Mucosa of gallbladder (tissue), 1 donor: Measurements from ENCODE around the gene KRTAP5-5. TPM values are rescaled to one million over a fixed set of nuclear protein-coding genes. Genes with fewer than 3 reads are reported as not detected.
"Not testable (repeated sequence)": the region's sequence is repeated elsewhere in the genome, so short reads cannot be mapped to it uniquely, and the experiment has no call there.

ENCODE experiments used
- DNase-seq: peaks from one replicate; pipeline ENCODE4 v3.0.0-alpha.2; 2020; ENCODE audit warnings: low spot score
- total RNA-seq: library from RNA; stranded (reverse); gene quantifications from one replicate; pipeline ENCODE4 v1.2.1, GENCODE V29; 2021
- donor health status: DM: no; HTN: no; CAD: no.

Gene KRTAP5-5, protein sequence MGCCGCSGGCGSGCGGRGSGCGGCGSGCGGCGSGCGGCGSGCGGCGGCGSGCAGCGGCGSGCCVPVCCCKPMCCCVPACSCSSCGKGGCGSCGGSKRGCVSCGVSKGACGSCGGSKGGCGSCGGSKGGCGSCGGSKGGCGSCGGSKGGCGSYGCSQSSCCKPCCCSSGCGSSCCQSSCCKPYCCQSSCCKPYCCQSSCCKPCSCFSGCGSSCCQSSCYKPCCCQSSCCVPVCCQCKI
- total RNA-seq, result 1.6 TPM

DNA sequence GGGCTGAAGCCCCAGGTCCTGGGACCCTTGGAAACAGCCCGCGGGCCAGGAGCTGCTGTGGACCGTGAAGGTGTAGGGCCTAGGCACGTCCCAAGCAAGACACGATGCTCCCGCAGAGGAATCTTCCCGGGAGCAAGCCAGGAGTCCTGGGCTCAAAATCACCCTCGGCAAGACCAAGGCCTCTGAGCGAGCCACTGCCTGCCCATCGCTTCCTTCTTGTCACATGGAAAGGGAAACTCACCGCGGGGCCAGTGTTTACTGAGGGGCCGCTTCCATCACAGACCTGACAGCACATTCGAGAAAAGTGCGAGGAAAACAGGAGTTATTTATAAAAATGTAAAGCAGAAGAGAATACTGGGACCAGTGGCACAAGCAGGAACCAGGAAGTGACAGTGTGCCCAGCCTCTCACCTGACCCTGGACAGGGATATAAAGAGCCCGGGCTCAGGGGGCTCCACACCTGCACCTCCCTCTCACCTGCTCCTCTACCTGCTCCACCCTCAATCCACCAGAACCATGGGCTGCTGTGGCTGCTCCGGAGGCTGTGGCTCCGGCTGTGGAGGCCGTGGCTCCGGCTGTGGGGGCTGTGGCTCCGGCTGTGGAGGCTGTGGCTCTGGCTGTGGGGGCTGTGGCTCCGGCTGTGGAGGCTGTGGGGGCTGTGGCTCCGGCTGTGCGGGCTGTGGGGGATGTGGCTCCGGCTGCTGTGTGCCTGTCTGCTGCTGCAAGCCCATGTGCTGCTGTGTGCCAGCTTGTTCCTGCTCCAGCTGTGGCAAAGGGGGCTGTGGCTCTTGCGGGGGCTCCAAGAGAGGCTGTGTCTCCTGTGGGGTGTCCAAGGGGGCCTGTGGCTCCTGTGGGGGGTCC is at the start of gene KRTAP5-5:
Gene KRTAP5-5, plus strand, starts transcription at position 450 of the 860 bp plus-strand sequence. Its CDS starts 66 bp downstream, at position 516.
- no peak for DNase-seq

DNA sequence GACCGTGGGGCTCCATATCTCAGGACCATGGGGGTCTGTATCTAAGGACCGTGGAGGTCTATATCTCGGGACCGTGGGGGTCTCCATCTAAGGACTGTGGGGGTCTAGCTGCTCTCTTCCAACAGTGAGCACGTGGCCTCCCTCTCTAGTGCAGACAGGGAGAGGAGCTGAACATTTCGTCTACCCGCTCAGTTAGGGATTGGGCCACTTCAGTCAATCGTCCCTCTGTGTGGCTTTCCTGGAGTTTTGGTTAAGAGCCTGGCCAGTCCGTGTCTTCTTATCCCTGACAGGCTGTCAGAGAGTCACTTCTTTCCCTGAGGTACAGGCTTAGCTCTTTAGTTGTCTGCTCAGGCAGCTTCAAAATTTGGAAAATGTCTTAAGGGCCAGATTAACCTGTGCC is 47.6 kb upstream of the KRTAP5-5 start:
- no peak for DNase-seq

GRCh38 chr11:1582909-1583308 is 46.7 kb upstream of the KRTAP5-5 start:
- not testable (repeated sequence) for DNase-seq

DNA sequence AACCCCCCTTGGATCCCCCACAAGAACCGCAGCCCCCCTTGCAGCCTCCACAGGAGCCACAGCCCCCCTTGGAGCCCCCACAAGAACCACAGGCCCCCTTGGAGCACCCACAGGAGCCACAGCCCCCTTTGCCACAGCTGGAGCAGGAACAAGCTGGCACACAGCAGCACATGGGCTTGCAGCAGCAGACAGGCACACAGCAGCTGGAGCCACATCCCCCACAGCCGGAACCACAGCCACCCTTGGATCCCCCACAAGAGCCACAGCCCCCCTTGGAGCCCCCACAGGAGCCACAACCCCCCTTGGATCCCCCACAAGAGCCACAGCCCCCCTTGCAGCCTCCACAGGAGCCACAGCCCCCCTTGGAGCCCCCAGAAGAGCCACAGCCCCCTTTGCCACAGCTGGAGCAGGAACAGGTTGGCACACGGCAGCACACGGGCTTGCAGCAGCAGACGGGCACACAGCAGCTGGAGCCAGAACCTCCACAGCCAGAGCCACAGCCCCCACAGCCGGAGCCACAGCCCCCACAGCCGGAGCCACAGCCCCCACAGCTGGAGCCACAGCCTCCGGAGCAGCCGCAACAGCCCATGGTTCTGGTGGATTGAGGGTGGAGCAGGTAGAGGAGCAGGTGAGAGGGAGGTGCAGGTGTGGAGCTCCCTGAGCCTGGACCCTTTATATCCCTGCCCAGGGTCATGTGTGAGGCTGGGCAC is 44.8 kb upstream of the KRTAP5-5 start, which contains the start of gene KRTAP5-1:
Gene KRTAP5-1, minus strand, starts transcription at position 623 of the 710 bp plus-strand sequence. Its CDS starts 34 bp downstream, at position 589.
- DNase-seq, result not testable (repeated sequence)

GRCh38 chr11:1586699-1587098 is 42.9 kb upstream of the KRTAP5-5 start:
- no peak for DNase-seq

DNA sequence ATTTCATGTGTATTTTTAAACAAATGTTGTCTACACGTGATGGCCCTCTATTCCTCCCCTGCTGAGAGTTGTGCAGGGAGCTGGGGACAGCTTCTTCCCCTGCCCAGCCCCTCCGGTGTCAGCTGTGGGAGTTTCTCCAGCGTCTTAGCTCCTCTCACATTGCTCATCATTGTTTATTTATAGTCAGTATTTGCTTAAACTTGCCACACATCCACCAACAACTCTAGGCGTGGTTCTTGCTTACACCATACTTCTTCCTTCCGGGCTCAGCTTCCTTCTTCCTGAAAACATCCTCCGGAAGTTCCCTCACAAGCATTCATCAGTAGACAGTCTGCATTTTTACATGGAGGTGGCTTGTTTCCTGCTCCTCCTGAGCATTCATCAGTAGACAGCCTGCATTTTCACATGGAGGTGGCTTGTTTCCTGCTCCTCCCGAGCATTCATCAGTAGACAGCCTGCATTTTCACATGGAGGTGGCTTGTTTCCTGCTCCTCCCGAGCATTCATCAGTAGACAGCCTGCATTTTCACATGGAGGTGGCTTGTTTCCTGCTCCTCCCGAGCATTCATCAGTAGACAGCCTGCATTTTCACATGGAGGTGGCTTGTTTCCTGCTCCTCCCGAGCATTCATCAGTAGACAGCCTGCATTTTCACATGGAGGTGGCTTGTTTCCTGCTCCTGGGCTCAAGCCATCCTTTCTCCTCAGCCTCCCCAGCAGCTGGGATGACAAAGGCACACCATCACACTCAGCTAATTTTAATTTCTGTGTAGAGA is 40.2 kb upstream of the KRTAP5-5 start:
- not testable (repeated sequence) for DNase-seq

GRCh38 chr11:1589996-1590395 is 39.6 kb upstream of the KRTAP5-5 start:
- DNase-seq, result no peak

GRCh38 chr11:1592628-1593027 is 36.9 kb upstream of the KRTAP5-5 start:
- DNase-seq, result no peak

GRCh38 chr11:1595994-1596575 is 33.5 kb upstream of the KRTAP5-5 start:
- not testable (repeated sequence) for DNase-seq

GRCh38 chr11:1596576-1597121 is 32.9 kb upstream of the KRTAP5-5 start:
- not testable (repeated sequence) for DNase-seq

DNA sequence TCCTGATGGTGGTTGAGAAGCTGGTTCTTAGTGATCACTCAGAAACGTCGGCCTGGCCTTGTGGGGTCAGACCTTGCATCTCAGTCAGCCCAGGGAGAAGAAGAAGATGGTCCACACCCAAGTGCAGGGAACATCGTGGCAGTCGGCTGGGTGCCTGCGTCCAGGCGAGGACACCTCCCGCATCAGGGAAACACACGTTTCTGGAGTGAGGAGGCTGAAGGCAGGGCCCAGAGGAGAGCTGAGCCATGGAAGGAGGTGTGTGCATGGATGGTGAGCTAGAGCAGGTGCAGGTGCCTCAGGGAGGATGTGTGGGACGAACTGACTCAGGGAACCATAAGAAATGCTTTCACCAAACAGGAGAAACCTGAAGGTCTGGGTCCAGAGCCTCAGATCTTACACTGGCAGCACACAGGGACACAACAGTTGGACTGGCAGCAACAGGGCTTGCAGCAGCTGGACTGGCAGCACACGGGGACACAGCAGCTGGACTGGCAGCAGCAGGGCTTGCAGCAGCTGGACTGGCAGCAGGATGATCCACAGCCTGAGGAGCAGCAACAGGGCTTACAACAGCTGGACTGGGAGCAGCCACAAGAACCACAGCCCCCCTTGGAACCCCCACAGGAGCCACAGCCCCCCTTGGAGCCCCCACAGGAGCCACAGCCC is 32.1 kb upstream of the KRTAP5-5 start:
- DNase-seq, result no peak

DNA sequence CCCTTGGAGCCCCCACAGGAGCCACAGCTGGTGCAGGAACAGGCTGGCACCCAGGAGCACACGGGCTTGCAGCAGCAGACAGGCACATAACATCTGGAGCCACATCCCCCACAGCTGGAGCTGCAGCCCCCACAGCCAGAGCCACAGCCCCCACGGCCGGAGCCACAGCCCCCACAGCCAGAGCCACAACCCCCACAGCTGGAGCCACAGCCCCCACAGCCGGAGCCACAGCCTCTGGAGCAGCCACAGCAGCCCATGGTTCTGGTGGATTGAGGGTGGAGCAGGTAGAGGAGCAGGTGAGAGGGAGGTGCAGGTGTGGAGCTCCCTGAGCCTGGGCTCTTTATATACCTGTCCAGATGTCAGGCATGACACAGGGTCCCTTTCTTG is 31.6 kb upstream of the KRTAP5-5 start, which contains the start of gene KRTAP5-2:
Gene KRTAP5-2, minus strand, starts transcription at position 301 of the 387 bp plus-strand sequence. Its CDS starts 44 bp downstream, at position 257.
- DNase-seq, result no peak

- not testable (repeated sequence) for DNase-seq
Measured at GRCh38 chr11:1598406-1598805, 31.2 kb upstream of the KRTAP5-5 start.

DNA sequence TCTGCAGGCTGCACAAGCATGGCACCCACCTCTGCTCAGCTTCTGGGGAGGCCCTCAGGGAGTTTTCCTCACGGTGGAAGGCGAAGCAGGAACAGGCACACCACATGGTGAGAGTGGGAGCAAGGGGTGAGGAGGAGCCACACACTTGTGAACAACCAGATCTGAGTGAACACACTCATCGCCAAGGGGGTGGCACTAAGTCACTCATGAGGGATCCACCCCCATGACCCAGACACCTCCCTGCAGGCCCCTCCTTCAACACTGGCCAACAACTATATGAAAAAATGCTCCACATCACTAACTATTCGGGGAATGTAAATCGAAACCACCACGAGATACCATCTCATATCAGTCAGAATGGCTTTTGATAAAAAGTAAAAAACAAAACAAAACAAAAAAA is 30.8 kb upstream of the KRTAP5-5 start:
- DNase-seq, result no peak

GRCh38 chr11:1600626-1601025 is 28.9 kb upstream of the KRTAP5-5 start:
- no peak for DNase-seq

- not testable (repeated sequence) for DNase-seq
Measured at GRCh38 chr11:1601663-1602062, 27.9 kb upstream of the KRTAP5-5 start.

DNA sequence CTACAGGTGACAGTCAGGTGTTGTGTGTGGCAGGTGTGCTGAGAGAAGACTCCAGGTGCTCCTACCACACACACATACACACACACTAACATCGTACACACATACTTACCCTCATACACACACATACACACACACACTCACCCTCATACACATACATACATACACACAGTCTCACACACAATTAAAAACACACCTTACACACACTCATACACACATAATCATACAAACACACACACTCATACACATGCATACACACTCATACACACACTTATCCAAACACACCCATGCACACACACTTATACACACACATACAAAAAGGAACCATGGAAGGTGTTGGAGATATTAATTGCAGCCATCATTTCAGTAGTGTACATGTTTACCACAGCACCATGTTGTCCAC is 25.9 kb upstream of the KRTAP5-5 start:
- DNase-seq, result no peak

GRCh38 chr11:1604181-1604580 is 25.4 kb upstream of the KRTAP5-5 start:
- no peak for DNase-seq

DNA sequence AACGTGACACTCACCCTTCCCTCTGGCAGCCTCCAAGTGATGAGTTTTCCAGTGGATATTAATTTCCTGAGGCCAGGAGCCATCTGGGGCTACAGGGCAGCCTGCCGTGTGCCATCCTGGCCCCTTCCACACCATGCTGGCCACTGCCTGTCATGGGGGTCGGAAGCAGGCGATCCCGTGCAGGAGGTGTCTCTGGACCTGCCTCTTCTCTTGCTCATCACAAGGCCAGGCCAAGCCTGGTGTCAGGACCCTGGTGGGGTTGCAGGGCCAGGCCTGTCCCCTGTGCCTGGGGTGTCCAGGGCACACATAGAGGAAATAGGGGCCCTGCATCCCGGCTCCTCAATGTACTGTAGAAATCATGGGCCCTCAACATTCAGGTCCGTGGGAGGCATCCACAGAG is 24.9 kb upstream of the KRTAP5-5 start:
- no peak for DNase-seq

DNA sequence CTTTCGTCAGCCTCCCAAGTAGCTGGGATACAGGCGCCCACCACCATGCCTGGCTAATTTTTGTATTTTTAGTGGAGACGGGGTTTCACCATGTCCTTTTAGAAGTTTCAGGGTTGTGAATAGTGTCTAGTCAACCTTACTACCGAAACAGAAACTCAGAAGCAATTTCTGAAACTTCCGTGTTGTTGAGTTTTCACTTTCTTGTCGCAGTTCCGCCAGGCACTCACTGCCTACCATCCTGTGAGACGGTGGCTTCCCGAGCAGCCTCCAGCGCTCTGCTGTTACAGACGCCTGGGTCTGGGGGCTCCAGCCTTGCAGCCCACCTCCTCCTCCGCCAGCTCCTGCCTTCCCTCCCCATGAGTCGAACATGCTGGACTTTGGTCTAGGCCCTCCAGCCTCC is 23.7 kb upstream of the KRTAP5-5 start:
- DNase-seq, result not testable (repeated sequence)
